ENCODE results near the gene FZD8.
A peak's percentile ranks its signal among the peaks of the same experiment; 100 is the strongest.

Gene FZD8

GRCh38 chr10:35667971-35668370 lies 25.9 kb upstream of the FZD8 start:
- H3K4me2 ChIP-seq: no peak overlapping the region
- H3K9ac ChIP-seq: no peak overlapping the region
- no peaks in the 10 kb centered on the region for H3K36me3 ChIP-seq
- peaks cover 9% of the 10 kb centered on the region; the same call in 1 of the 2 replicates for H3K9me3 ChIP-seq
- H3K4me3 ChIP-seq: no peak overlapping the region
- H3K4me1 ChIP-seq: no peaks in the 10 kb centered on the region
- H4K20me1 ChIP-seq: no peaks in the 10 kb centered on the region
- H3K27me3 ChIP-seq: no peaks in the 10 kb centered on the region
- H3K27ac ChIP-seq: no peak overlapping the region
- TF ChIP-seq Cebpa-rat (IDR thresholded peaks at IDR 0.05): no peak

DNA sequence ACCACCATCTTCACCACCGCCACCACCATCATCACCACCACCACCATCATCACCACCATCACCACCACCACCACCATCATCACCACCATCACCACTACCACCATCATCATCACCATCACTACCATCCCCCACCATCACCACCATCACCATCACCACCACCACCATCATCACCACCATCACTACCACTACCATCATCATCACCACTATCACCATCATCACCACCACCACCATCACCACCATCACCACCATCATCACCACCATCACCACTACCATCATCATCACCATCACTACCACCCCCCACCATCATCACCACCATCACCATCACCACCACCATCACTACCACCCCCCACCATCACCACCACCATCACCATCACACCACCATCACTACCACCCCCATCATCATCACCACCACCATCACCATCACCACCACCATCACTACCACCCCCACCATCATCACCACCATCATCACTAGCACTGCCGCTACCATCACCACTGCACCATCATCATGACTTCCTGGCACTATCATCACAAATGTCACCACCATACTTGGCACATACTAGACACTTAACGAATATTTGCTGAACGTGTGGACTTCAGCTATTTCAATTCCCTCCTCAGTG lies 25.3 kb upstream of the FZD8 start:
- Histone ChIP-seq H3K4me1 (no peaks in the 10 kb centered on the region), H4K20me1 (no peaks in the 10 kb centered on the region), H3K27ac (no peak overlapping the region), H3K4me3 (no peak overlapping the region), H3K9ac (no peak overlapping the region), H3K27me3 (no peaks in the 10 kb centered on the region), H3K4me2 (no peak overlapping the region), H3K36me3 (no peaks in the 10 kb centered on the region), H3K9me3 (peaks cover 9% of the 10 kb centered on the region; the same call in 1 of the 2 replicates)
- TF ChIP-seq Cebpa-rat (IDR thresholded peaks at IDR 0.05): no peak

GRCh38 chr10:35661236-35661635 lies 19.1 kb upstream of the FZD8 start:
- no peak overlapping the region for H3K4me3 ChIP-seq
- no peak for TF ChIP-seq Cebpa-rat (IDR thresholded peaks at IDR 0.05)
- H3K4me2 ChIP-seq: no peak overlapping the region

DNA sequence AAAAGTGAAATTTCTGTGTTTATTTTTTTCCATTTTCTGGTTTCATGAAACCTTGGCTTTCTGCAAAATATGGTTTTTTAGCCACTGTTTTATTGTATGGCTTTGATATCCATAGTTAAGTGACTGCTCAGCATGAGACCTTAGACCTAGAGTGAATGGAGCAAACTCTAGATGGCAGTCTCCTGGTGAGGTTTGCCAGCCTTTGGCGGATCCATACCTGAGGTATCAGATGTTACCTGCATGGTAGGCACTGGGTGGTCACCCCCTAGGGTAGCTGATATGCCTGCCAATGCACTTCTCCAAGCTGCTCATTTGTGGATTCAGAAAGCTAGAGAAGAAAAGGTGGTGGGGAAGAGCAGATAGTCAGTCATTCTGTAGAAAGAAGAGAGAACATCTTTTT lies 17.4 kb upstream of the FZD8 start:
- Histone ChIP-seq H3K27me3 (no peaks in the 10 kb centered on the region), H3K36me3 (no peaks in the 10 kb centered on the region), H3K4me2 (no peak overlapping the region), H3K27ac (no peak overlapping the region), H3K9ac (no peak overlapping the region), H3K4me1 (no peaks in the 10 kb centered on the region), H3K4me3 (no peak overlapping the region), H4K20me1 (no peaks in the 10 kb centered on the region), H3K9me3 (peaks cover 4% of the 10 kb centered on the region; the same call in 1 of the 2 replicates)
- TF ChIP-seq Cebpa-rat (IDR thresholded peaks at IDR 0.05): no peak

More at GRCh38 chr10:35661236-35661635, 19.1 kb upstream of the FZD8 start:
- Histone ChIP-seq H3K27me3 (no peaks in the 10 kb centered on the region), H3K9me3 (peaks cover 4% of the 10 kb centered on the region; the same call in 1 of the 2 replicates), H3K4me1 (no peaks in the 10 kb centered on the region), H4K20me1 (no peaks in the 10 kb centered on the region), H3K36me3 (no peaks in the 10 kb centered on the region), H3K9ac (no peak overlapping the region), H3K27ac (no peak overlapping the region)

- H3K4me3 ChIP-seq: no peak overlapping the region
- no peak for TF ChIP-seq Cebpa-rat (IDR thresholded peaks at IDR 0.05)
- no peaks in the 10 kb centered on the region for H4K20me1 ChIP-seq
- H3K27ac ChIP-seq: no peak overlapping the region
- H3K36me3 ChIP-seq: no peaks in the 10 kb centered on the region
- no peak overlapping the region for H3K4me2 ChIP-seq
- H3K9me3 ChIP-seq: peaks cover 4% of the 10 kb centered on the region; the same call in 1 of the 2 replicates
- no peaks in the 10 kb centered on the region for H3K4me1 ChIP-seq
- H3K27me3 ChIP-seq: no peaks in the 10 kb centered on the region
- no peak overlapping the region for H3K9ac ChIP-seq
These were observed 15.5 kb upstream of the FZD8 start for GRCh38 chr10:35657621-35658020.

GRCh38 chr10:35652824-35653223 lies 10.7 kb upstream of the FZD8 start:
- no peak overlapping the region for H3K4me2 ChIP-seq
- no peaks in the 10 kb centered on the region for H4K20me1 ChIP-seq
- H3K27ac ChIP-seq: no peak overlapping the region
- no peaks in the 10 kb centered on the region for H3K9me3 ChIP-seq
- TF ChIP-seq Cebpa-rat (IDR thresholded peaks at IDR 0.05): no peak
- no peaks in the 10 kb centered on the region for H3K4me1 ChIP-seq
- no peaks in the 10 kb centered on the region for H3K27me3 ChIP-seq
- H3K9ac ChIP-seq: no peak overlapping the region
- H3K4me3 ChIP-seq: no peak overlapping the region
- H3K36me3 ChIP-seq: no peaks in the 10 kb centered on the region

- H4K20me1 ChIP-seq: no peaks in the 10 kb centered on the region
- no peak for TF ChIP-seq Cebpa-rat (IDR thresholded peaks at IDR 0.05)
These were observed 8.8 kb upstream of the FZD8 start for GRCh38 chr10:35650894-35651293.

DNA sequence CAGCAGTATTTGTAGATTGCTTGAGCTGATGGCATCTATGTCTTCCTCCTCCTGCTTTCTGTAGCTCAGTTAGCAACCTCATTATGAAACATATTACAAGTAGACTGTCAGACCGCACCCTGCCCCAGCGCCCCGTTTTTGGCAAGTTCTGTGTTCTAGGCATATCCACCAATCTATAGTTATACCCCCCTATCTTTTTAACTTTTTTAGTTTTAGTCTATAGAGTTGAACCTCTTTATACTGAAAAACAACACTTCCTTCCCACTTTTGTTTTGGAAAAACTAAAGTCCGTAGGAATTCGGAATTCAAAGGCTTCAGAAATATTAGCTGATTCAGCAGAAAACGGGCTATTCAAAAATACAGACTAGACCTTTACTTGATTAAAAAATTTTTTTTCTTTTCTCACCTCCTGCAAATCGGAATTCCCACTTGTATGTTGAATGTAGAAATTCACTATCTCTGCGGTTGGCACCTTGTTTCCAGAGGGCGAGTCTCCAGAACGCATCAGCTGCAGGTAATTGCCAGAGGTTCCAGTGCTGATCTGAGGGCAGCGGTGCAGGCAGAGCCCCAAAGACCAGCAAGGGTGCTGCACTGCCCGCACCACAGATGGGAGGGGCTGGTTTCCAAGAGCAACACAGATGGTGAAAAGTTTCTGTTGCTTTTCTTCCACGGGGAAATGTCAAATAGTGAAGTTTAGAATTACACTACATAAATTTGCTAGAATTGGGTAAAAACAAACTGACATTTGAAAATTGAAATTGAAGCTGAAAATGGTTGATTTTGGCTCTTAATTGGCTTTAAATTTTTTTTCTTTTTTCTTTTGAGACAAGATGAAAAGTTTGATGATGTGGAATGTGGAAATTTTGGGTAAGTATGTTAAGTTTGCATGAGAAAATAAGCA lies 2.2 kb upstream of the FZD8 start:
- no peak for TF ChIP-seq Cebpa-rat (IDR thresholded peaks at IDR 0.05)
- Histone ChIP-seq H3K9ac (no peak overlapping the region), H3K27ac (no peak overlapping the region), H3K4me3 (peak overlapping the region; percentile 82), H4K20me1 (no peaks in the 10 kb centered on the region), H3K4me1 (peaks cover 27% of the 10 kb centered on the region), H3K9me3 (no peaks in the 10 kb centered on the region), H3K4me2 (peak overlapping the region; percentile 100), H3K36me3 (no peaks in the 10 kb centered on the region), H3K27me3 (peaks cover 22% of the 10 kb centered on the region)

More at GRCh38 chr10:35650894-35651293, 8.8 kb upstream of the FZD8 start:
- Histone ChIP-seq H3K36me3 (no peaks in the 10 kb centered on the region), H3K4me2 (no peak overlapping the region), H3K9me3 (no peaks in the 10 kb centered on the region), H3K9ac (no peak overlapping the region), H3K27ac (no peak overlapping the region), H3K4me3 (no peak overlapping the region), H3K27me3 (no peaks in the 10 kb centered on the region), H3K4me1 (no peaks in the 10 kb centered on the region)

DNA sequence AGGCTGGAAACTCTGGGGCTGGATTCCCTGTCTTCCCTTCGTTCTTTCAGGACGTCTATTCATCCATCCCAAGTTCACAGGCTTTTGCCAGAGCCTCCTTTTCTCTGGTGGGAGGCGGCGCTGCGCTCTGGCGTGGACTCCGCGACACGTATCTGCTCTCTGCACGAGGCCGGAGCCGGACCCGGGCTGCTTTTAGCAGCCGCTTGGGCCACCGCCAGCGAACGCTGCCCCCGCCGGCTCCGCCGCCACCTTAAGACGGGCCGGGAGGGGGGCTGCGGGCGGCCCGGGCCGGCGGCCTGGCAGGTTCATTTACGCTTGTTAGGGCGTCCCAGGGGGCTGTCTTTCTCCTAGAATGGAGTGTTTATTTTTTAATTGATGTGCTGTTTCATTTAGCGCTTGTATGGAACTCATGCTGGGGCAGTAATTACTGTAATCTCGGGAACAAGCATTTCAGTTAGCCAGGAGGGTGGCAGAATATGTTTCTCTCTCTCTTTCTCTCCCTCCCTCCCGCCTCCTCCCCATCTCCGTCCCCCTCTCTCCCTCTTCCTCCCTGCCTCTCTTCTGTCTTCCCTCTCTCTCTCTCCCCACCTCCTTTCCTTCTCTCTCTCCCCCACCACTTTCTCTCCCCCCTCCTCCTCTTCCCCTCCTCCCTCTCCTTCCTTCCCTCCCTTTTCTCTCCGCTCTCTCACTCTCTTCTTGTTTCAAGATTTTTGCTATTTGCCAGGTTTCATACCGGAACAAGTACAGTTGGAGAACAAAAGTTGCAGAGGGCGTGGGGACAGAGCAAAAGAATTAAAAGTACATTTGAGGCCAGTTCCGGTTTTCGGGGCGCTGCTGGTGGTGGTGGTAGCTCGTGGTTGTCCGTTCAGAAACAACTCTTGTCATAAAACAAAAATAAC lies 1.3 kb upstream of the FZD8 start:
- Histone ChIP-seq H3K4me2 (peak overlapping the region; percentile 100), H4K20me1 (peaks cover under 1% of the 10 kb centered on the region; the same call in 1 of the 2 replicates), H3K4me1 (peaks cover 27% of the 10 kb centered on the region), H3K4me3 (peak overlapping the region; percentile 82), H3K27ac (no peak overlapping the region), H3K9ac (peak overlapping the region; percentile 70), H3K36me3 (no peaks in the 10 kb centered on the region), H3K27me3 (peaks cover 22% of the 10 kb centered on the region), H3K9me3 (no peaks in the 10 kb centered on the region)
- TF ChIP-seq Cebpa-rat (IDR thresholded peaks at IDR 0.05): no peak

Data from BLaER1 (cell line).